ENCODE measurements around the gene ADAM12. TPM values are rescaled to one million over a fixed set of nuclear protein-coding genes. Genes with fewer than 3 reads are reported as not detected.

Gene ADAM12
- polyA plus RNA-seq, 3 donors = 19.7 to 23.0 (median 22.8) TPM

DNA sequence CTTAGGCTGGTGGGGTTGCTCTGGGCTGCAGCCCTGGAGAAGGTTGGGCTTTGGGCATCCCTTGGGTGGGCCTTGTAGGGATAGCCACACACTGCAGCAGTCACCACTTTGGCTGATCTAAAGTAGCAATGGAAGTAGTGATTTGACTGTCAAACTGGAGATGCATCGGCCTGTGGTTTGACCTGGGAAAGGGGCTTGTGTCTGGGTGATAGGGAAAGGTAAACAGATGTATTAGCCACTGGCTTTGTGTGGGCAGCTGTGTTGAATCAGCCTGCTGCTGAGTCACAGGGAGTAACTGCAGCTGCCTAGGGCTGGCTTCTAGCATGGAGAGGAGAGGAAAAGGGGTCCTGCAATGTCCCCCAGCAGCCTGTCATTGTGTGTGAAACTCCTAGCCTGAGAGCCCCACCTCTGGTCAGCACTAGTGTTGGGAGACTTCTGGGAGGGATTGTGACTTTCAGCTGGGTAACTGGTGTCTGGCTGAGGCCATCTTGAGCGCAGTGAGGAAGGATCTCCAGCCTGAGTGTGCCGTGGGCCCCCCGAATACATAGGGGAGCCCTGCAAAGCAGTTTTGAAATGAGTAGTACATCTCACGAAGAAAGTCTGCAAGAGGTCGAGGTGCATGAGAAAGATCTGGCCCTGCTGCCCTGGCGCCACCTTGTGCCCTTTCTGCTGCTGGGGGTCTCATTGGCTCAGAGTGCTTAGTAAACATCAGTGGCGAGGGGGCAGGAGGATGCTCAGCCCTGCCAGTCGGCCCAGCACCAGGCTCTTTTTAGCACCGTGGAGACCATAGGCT lies 374.6 kb downstream of the ADAM12 start:
- no peak for DNase-seq

DNA sequence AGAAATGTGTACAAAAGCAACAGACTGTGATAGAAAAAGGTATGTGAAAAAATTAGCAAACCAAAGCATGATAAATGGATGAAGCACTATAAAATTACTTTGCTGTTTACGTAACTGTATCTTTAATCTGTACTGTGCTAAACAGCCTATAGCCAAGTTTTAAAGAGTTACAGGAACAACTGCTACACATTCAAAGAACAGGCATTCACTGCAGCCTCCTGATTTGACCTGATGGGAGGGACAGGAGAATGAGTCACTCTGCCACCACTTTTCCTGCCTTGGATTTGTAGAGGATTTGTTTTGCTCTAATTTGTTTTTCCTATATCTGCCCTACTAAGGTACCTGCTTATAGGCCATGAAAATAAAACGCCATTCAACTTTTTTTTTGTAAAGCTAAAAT lies 375.8 kb downstream of the ADAM12 start:
- DNase-seq = no peak

DNA sequence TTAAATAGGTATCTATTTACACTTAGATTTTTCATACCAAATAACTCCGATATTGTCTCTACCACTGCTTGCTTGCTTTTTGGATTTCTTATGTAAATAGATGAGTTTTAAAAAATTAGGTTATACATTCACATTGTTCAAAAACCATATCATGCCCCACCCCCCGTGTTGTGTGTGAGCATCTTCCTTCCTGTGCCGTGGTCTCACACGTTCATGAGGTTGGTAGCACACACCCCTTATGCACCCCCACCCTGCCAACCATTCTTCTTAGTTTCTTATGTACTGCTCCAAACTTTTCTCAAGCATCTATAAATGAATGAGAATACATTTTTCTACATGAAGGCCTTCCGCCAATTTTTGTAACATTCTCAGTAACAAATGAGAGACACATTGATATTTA lies 376.3 kb downstream of the ADAM12 start:
- no peak for DNase-seq

DNA sequence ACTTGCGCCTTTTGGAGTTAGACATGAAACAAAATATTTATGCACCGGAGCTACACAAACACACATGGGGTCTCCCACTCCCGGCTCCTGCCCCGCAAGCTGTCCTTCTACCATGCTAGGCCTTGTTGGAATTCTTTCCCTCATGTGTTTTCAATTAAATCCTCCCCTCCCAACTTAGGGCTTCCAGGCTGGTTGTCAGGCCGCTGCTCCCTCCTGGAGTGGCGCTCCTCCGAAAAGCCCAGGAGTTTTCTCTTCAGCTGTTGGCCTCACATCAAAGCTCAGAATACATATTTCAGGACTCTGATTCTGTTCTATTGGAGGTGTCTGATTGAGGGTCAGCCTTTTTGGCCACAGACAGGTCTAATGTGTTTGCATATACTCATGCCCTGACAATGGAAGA lies 378.6 kb downstream of the ADAM12 start:
- DNase-seq = no peak

DNA sequence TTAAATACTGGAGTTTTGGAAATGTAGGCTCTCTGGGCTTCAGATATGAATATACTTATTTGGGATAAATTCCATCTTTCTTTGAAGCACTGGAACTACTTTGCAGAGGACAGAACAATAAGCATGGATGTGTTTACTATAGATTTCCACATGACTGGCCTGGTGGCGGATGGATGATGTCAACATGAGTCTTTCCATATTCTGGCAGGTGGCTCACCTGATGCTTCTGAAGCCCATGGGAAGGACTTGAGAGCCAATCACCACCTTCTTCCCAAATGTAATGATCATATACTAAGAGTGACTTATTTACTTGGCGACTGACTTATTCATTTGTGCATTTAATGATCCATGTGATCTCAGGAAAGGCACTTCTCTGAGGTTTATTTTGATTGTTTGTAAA lies 381.4 kb downstream of the ADAM12 start:
- DNase-seq = no peak

DNA sequence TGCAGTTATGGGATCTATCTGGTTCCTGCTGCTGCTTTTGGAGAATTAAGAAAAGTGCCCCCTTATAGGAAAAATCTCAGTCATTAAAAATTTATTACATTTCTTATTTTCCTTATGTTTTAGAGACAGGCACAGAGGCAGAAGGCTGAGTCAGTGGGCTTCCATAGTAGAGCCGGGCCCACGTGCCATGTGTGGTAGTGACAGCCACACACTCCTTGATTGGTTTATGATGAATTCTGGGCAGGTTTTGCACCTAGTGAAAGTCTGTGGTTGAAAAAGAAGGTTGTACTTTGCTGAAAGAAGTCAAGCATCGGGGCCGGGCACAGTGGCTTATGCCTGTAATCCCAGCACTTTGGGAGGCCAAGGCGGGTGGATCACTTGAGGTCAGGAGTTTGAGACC lies 382.0 kb downstream of the ADAM12 start:
- no peak for DNase-seq

DNA sequence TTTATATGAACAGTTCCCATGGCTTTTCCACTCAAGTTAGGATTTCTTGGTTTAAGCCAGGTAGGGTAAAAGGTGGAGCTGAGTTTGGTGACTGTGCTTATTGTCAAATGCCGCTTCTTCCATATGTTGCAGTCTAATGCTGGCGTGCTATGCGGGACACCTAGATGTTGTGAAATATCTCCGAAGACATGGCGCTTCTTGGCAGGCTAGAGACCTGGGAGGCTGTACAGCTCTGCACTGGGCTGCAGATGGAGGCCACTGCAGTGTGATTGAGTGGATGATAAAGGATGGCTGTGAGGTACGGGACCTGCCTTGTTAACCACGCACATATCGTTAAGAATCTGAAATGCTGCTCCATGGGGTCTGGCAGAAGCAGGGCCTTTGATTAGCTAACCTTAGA lies 383.5 kb downstream of the ADAM12 start:
- DNase-seq = no peak

DNA sequence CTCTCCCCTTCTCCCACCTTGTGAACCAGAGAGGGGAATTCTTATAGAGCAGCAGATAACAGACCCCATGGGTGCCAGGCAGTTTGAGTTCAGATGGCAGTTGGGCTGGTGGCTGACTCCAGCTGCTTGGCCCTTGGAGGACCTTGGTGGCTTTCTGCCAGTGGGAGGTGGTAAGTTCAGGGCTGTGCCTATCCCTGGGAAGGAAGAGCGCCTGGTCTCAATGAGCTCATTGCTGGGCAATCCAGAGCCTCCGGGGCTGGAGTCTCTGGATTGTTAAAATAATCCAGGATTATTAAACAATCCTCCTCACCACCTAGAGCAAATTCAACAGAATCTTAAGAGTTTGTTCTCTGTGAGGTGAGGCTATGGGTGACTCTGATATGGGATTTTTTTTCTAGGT lies 386.7 kb downstream of the ADAM12 start:
- no peak for DNase-seq

DNA sequence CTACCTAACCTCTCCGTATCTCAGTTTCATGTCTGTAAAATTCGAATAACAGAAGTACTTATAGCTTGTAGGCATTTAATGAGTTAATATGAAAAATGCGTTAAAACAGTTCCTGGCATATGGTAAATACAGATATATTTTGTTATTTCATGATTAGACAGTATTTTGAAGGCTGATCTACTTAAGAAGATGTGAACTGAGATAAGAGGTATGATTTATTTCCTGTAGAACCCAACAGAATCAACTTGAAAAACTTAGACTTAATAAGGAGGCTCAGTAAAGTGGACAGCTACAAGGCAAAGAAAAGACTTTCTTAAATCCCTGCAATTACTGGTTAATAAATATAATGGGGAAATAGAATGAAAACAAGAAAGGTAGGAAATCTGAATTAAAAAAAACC lies 388.6 kb downstream of the ADAM12 start:
- DNase-seq = no peak

DNA sequence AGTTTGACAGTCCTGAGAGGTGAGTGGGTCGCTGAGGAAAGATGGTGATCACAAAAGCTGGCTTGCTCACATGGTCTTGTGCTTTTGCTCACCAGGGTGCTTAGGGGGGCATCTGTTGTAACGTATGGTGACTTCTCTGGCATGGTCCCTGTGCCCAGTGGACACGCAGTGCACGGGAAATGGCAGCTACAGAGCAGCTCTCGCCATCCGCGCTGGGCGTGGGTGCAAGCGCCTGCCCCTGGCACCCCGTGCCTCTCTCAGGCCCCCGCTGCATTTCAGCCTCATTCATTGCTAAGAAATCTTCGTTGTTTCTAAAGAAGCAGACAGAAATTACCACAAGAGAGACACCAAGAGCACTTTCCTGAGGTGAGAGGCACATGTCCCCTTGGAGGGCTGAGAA lies 390.7 kb downstream of the ADAM12 start:
- DNase-seq = no peak

DNA sequence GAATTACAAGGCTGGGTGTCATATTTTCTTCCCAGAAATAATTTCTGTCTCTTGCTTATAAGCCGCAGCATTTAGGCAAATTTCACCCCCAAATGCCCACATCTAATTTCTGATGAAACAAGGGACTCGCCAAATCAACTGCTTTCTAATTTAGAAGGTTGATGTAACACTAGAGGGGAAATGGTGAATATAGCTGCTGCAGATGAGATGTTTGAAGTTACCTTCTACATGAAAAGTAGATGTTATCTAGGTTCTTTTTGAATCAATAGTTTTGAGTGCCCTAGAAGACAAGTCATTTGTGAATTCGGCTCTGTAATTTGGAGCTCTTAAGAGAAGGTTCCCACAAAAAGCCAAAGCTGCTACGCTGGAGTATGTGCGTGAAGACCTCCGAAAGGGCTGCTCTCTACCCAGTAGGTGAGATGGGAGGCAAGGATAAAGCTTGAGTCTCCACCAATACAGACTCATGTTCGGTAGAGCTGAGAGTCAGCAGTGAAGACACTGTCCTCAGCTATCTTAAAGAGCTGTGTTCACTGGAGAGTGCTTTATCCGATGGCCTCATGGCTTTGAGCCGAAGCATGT lies 392.5 kb downstream of the ADAM12 start:
- no peak for DNase-seq

DNA sequence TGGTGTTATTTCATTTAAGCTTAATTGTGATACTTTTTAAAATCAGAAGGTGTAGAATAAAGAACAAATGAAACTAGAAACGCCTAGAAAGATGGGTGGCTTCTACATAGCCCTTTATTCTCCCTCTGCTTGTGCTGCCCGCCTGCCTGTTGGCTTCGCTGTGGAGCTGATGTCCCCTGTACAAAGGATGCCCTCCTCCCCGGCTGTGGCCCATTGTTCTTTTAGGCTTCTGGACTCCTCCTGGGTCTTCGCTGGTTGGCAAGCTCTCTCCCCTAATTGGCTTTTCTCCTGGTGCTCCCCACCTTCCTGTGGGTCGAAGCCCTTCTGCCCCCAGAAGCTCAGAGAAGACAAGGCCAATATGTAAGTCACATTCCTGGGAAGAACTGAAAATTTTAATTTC lies 393.7 kb downstream of the ADAM12 start:
- no peak for DNase-seq

DNA sequence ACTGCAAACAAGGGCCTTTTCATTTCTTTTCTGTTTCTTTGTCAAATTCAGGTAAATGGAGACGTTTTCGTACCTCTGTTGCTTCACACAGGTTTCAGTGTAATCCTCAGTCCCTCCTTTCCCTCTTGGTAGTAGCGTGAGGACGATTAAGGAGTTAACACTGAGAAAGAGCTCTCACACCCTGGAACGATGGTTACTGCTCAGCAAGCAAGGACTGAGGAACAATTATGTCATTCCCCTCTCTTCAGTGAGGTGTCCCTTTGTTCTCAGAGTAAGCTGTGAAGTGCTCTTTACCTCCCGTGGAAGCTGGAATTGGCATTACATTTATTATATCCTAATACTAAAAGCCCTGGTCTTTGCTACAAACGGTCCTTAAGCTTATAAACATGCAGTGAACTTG lies 396.0 kb downstream of the ADAM12 start:
- no peak for DNase-seq

DNA sequence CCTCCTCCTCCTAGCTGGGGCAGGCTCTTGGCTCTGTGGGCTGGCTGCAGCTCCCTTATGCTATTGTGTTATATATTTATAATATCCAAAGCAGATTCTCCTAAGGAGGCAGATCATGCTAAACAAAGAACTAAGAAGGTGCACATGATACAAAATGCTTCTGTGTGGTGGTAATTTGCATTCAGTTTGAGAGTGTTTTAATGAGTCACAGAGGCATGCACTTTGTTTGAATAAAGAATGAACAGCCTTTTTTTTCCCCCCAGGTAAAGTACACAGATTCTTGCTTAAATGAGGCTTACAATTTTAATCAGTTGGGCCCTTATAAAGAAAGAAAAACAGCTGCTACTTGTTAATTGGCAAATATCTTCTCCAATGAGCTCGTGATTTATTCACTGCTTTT lies 396.9 kb downstream of the ADAM12 start:
- DNase-seq = no peak

DNA sequence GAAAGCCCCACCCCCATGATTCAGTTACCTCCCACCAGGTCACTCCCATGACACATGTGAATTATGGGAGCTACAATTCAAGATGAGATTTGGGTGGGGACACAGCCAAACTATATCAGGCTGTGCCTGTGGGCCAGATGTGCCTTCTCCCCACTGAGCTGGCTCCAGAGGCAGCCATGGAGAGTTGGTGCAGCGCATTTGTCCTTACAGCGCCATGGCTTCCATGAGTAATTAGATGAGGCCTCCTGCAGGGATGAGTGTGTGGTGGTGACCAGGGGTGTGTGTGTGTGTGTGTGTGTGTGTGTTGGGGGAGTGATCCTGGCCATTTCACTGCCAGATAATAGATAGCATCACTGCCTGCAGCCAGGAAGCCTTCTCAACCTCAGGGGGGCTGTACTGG lies 397.3 kb downstream of the ADAM12 start:
- no peak for DNase-seq

DNA sequence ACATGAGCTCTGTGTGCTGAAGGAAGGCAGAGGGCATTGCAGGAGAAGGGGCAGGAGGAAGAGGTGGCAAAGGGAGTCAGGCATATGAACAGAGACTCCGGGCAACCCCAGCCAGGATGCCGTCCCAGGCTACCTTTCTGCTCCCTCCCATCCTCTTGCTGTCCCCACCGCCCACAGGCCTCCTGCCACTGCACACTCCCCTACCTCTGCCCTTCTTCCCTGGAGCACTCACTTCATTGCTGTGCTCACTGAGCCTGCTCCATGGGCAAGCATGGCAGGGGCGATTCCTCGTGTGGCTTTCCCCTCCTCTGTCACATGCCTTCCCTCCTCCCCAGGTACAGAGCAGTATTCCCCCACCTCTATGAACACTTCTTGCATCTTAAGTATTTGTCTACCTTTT lies 398.5 kb downstream of the ADAM12 start:
- DNase-seq = no peak

DNA sequence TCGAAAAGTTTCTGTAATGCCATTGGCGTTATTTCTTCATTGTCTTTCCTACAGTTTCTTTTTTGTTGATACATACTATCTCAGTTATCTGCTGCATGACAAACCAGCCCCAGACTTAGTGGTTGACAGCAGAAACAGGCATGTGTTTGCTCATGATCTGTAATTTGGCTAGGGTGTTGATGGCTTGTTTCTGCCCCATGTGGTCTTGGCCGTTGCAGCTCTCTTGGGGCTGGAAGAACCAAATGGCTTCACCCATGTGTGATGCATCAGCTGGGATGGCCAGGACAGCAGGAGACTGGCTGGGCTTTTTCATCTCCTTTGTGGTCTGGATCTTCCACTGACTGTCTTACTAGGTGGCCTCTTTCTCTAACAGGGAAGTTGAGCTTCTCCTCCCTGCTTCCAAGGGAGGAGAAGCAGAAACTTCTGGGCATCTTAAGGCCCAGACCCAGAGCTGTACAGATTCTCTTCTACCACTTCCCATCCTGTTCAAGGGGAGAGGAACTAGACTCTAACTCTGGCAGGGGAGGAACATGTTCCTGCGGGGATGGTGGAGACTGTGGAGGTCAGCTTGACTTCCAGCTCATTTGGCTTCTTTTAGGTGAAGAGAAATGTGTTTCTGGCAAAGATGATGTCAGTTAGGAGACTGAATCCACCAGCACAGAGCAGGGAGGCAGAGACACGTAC lies 402.6 kb downstream of the ADAM12 start:
- no peak for DNase-seq

DNA sequence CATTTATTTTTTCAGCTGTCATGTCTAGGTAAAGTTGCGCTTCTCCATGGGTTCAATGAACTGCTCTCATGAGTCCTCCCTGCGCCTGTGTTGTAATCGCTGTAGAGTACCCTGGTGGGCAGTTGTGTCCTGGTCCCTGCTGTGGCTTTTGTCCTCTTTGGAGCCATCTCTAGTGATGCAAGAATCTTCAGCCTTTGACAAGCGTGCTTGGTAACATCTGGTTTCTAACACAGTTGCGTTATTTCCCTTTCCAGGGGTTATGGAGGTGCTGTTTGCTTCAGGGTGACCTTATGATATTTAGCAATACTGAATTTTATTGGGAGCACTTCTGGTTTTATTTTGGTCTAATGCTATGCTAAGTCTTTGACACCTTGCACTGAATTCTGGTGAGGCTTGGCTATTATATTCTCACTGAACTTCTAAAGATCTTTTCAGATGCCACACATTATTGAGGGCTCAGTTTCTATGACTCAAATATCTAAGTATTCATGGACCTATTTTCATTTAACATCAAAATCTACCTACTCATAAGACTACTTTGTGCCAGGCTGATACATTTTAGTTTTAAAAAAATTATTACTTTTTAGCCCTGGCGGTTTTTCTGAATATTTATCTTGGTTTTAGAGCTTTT lies 403.3 kb downstream of the ADAM12 start:
- no peak for DNase-seq

DNA sequence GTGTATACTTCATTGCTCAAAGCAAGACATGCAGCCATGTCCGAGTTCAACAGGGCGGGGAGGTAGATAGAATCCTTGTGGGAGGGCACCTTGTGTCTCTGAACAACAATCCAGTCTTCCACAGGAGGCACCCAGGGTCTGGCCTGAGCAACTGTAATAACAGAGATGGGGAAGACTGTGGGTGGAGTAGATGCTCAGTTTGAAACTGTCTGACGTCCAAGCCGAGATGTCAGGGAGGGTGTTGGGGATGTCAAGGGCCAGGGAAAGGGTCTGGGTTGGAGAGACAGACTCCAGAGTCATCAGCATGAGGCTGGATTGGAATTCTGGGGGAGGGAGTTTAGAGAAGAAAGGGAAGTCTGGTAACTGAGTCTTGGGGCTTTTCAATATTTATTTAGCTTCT lies 403.9 kb downstream of the ADAM12 start:
- DNase-seq = no peak

DNA sequence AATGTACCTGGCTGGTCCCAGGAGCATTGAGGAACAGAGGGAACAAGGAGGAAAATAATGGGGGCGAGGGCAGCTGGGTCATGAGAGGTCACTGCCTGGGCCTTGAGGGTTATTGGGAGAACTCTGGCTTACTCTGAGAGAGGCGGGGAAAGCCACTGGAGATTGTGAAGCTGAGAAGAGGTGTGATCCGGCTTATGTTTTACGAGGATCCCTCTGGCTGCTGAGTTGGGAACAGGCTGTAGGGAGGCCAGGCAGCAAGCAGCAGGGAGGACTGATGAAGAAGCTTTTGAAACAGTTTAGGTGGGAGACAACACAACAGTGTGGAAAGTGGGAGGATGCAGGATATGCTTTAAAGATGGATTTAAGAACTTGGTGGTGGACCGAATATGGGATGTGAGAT lies 404.6 kb downstream of the ADAM12 start:
- DNase-seq = no peak

DNA sequence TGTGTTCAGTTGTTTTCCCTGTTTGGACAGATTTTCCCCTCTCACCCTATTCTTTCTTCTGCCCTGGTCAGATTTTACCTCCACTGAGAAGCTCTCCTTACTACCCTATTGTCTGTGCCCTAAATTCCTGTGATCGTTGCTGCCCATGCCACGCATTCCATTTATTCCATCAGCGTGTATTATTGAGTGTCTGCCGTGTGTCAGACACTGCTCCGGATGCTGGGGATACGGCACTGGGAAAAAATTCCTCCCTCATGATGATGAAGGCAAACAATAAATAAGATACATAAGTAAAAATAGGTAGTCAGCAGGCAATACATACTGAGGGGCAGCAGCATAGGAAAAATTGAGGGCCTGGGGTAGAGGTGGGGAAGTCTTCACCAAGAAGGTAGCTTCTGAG lies 405.1 kb downstream of the ADAM12 start:
- no peak for DNase-seq

DNA sequence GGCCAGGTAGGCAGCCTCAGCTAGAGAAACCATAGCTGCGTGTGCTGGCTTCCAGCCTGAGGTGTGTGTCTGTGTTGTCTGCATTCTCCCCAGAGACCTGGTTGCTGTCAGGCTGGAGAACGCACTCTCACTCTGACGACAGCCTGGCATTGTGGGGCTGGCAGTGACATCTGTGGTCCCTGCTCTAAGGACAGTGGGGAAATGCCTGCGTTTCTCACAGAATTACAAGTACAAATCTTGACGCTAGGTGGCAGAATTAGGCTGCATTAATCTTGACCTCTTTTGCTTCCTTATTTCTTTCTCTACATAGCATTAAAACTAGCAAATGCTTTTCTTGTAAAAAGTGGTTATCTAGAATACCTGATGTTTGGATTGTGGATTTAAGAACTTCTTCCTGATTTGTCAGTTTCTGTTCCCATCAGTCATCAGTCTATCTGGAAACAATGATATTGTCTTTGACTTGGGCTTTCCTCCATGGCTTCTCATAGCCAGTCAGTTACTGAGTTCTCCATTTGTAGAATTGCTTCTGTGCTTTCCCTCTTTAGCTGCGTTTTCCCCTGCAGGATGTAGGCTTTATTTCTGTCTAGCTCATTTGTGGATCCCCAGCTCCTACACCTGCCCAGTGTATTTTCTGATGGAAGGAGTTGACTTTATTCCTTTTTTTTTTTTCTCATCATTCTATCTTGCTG lies 405.9 kb downstream of the ADAM12 start:
- DNase-seq = peak; percentile 72

All from renal pelvis (tissue), 4 donors.